Muscle of back (tissue), 11 donors: Measurements from ENCODE around the gene SARS1. TPM values are rescaled to one million over a fixed set of nuclear protein-coding genes. Genes with fewer than 3 reads are reported as not detected.
"Not testable (repeated sequence)": the region's sequence is repeated elsewhere in the genome, so short reads cannot be mapped to it uniquely, and the experiment has no call there.

ENCODE experiments used
- DNase-seq, 3 donors: peaks; one replicate each; pipeline versions ENCODE4 v3.0.0 to v3.0.0-alpha.2; 2013
- polyA plus RNA-seq, 10 donors: library from polyadenylated mRNA; unstranded; fragments of 120-200 nt; gene quantifications; one replicate each; pipeline ENCODE4 v1.2.1, GENCODE V29; 2013; ENCODE audit not compliant: insufficient read length in 10 of 10

Gene SARS1
- polyA plus RNA-seq, 10 donors: 79.7 to 94.0 (median 84.8) TPM

- DNase-seq: not testable (repeated sequence)
Measured at GRCh38 chr1:109221201-109221600, 7.5 kb downstream of the SARS1 start.

DNA sequence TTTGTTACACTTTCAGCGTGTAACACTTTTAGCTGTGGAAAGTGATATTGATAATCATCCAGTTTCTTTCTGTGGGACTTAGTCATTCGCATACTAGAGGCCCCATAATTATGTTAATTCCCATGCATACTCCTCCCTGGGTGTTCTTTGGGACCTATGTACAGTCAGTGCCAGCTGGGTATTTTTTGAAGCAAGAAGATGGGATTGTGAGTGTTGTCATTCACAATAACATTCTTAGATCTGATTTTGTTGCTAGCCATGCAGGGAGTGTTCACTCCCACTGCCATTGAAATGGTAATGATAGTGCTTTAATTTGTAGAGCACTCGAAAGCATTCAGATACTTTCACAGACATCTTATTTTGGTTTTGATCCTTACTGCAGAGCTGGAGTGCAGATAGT lies 11.6 kb downstream of the SARS1 start:
- no peak for DNase-seq

DNA sequence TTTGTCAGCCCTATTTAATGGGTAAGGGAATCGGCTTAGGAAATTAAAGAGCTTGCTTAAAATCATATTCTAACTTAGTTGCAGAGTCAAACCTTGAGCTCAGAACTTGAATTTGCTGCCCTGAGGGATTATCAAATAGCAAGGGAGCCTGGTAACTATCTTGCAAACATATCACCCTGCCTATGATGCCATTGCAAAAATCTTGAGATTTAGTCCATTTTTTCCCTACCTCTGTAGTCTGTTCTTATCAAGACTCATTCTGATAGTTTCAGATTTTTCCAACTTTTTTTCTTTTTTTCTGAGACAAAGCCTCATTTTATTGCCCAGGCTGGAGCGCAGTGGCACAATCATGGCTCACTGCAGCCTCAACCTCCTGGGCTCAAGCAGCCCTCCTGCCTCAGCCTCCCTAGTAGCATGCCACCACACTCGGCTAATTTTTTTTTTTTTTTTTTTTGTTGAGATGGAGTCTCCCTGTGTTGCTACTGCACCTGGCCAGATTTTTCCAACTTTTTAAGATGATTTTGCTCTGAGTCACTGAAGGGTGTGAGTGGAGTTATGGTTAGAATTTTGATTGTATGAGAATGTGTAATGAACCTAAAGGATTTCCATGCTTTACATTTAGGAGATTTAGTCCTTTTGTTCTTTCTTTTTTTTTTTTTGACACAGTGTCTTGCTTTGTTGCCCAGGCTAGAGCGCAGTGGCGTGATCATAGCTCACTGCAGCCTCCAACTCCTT lies 12.2 kb downstream of the SARS1 start:
- no peak for DNase-seq

DNA sequence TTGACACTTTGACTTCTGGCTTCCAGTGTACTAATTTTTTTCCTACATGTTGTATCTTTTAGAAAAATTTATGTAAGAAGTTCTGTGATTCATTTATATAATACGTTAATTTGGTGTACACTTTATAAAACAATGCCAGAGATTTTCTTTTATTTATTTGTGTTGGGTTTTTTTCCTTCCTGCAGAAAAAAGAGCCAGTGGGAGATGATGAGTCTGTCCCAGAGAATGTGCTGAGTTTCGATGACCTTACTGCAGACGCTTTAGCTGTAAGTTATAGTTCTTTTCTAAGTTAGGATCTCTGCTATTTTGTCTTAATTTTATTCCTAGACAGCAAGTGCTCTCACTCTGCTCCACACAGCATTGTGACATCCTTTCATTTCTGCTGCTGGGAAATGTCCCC lies 14.4 kb downstream of the SARS1 start:
- DNase-seq: no peak

- no peak for DNase-seq
Measured at GRCh38 chr1:109229531-109230127, 15.9 kb downstream of the SARS1 start.

DNA sequence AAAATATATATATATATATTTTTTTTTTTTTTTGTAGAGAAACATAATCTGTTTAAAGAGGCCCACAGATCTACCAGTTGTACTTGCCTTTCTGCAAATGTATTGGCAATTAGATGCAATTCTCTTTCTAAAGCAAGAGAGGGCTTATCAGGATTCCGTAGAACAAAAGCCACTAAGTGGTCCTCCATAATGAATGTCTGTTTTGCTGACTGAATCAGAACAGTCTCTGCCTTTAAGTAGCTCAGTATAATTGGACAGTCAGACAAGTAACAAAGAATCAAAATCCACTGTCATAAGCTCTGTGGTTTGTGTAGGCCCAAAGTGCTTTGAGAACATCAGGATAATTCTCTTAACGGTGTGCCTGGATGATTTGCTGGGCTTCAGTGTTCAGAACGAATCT lies 17.3 kb downstream of the SARS1 start:
- DNase-seq: no peak

DNA sequence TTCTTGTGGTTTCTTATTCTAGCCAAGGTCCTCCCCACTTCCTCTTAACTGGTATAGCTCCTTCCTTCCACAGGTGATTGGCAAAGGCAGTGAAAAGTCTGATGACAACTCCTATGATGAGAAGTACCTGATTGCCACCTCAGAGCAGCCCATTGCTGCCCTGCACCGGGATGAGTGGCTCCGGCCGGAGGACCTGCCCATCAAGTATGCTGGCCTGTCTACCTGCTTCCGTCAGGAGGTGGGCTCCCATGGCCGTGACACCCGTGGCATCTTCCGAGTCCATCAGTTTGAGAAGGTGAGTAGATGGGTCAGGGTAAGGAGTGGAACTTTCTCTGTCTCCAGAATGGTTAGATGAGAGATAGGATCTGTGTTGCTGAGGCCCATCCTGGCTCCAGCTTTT lies 21.4 kb downstream of the SARS1 start:
- DNase-seq: no peak

GRCh38 chr1:109237512-109237911 lies 23.8 kb downstream of the SARS1 start:
- no peak for DNase-seq

GRCh38 chr1:109238382-109238781 lies 24.7 kb downstream of the SARS1 start:
- DNase-seq: no peak

- no peak for DNase-seq
Measured at GRCh38 chr1:109239047-109239408, 25.3 kb downstream of the SARS1 start.

- no peak for DNase-seq
Measured at GRCh38 chr1:109239409-109240068, 25.8 kb downstream of the SARS1 start.

DNA sequence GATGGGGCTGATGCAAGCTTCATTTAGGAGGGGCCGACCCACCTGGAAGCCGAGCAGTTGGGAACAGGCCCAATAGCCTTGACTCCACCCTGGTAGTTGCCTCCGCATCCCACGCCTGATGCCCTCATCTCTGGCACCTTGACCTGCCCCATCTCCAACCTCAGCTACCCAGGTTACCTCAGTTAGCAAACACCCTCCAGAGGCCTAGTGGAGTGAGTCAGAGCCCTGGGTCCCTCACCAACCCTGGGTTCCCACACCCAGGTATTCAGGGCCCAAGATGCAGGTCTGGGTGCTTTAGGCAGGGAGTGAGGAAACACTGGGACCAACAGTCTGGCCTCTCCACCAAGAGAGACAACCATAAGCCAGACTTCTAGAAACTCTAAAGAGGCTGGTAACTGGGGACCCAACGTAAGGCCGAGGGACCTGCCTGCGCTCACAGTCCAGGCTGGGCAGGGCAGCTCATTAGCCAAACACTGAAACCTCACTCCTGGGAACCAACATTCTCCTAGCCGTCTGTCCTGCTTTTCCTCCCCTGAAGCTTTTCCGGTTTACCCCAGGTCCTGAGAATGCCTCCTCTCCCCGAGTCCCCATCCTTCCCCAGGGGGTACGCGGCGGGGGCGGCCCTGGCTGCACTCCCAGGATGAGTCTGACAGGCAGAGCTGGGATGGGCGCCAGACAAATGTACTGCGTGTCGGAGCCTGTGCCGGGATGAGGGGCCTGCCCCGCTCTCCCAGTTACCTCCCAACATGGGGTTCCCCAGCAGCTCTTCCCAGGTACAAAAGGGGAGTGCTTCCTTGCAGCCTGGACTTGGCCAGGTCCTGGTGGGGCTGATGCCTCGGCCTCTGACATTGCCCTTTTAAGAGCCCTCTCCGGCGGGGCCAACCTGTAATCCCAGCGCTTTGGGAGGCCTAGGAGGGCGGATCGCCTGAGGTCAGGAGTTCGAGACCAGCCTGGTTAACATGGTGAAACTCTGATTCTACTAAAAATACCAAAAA lies 26.7 kb downstream of the SARS1 start:
- peak; percentile 54 to 84 (median 61) for DNase-seq

DNA sequence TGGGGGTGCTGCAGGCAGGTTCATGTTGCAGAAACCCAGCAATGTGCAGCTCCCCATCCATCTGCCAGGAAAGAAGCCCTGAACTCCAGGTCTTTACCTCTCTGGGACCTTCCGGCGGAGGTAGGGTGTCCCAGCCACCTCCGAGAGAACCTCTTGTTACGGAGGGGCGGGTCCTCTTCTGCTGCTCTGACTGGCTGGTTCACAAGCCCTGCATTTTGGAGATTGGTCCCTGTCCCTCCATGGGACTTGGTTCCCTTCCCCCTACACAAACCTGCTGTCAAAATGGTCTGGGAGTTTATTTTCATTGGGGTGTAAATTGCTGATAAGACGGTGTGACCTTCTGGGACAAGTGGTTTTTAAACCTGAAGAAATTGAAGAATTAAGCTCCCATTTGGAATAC lies 27.6 kb downstream of the SARS1 start:
- DNase-seq: no peak

GRCh38 chr1:109241841-109242345 lies 28.2 kb downstream of the SARS1 start:
- DNase-seq: no peak

GRCh38 chr1:109242387-109242786 lies 28.7 kb downstream of the SARS1 start:
- peak in 2 of 3 donors; percentile 37 to 61 for DNase-seq

DNA sequence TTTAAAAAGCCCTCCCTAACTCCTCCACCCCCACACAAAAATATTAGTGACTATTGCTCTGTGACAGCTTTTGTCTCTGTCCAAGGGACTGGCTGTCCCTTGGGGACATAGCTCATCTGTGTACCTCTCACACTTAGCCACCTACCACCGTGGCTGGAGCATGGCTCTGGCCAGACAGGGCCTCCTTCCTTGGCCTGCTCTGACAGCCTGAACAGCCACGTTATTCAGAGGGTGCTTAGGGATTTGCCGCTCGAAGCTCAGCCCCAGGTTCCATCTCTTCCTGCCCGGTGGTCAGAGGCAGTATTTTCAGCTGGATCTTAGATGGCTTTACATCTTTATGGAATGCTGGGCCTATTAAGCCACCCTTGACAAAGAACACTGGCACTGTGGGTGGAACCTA lies 29.5 kb downstream of the SARS1 start:
- DNase-seq: no peak

- DNase-seq: no peak
Measured at GRCh38 chr1:109243860-109244552, 30.3 kb downstream of the SARS1 start.

- no peak for DNase-seq
Measured at GRCh38 chr1:109246141-109246551, 32.4 kb downstream of the SARS1 start.

DNA sequence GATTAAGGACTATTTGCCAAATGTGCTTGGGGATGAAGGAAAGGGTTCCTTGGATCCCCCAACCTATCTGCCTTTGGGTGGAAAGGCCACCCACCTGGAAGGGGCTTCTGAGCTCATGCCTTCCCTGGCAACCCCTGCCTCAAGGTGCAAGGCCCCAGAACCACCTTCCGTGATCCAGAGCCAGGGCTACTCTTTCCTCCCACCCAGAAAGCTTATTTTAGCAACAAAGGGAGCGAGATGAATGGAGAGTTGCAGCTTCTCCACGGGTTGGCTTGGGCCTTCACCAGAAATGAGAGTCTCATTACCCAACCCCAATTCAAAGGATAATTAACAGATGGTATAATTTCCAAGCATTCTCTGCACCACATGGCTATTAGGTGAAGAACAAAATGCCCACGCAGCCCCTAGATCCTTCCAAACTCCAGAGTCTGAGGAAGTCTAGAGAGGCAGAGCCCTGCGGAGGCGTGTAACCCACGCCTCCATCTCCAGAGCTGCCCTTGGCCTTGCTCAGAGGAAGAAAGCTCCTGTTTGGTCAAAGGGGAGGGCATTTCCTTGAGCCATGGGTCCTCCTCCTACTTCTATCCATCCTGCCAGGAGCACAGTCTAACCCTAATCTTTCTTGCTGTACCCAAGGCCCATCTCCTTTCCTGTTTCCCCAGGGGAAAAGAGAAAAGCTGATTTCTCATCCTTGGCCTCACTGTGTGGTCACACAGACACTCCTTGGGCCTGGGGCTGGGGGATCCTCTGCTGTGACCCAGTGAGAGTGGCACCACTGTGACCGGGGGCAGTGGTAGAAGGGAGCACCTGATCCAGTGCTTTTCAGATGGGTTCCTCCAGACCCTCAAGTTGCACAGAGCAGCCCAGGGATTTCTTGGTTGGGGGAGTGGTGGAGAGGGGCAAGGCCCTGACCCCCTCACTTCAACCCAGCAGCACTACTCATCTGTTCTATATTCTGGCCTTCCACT lies 34.0 kb downstream of the SARS1 start:
- DNase-seq: no peak

- DNase-seq: peak in 1 of 3 donors; percentile 6
Measured at GRCh38 chr1:109248444-109248796, 34.7 kb downstream of the SARS1 start.
